Upper lobe of left lung (tissue), 4 donors: ENCODE results near the gene CENPM.

Experiments
- EP300 ChIP-seq, 4 donors: sonication (generic); formaldehyde crosslinking; IDR thresholded peaks; one replicate each; pipeline ENCODE4 v1.5.1; 2017; ENCODE audit warnings: antibody characterized with exemption in 4 of 4, control low read depth in 2 of 4
- POLR2A ChIP-seq, 4 donors: fragments of 450-650 bp; IDR thresholded peaks; one replicate each; pipeline ENCODE4 v1.5.1; 2016 to 2017; ENCODE audit warnings: antibody characterized with exemption in 4 of 4, mild to moderate bottlenecking in 2 of 4
- TF ChIP-seq, protein P1 (sequence below), 6 experiments: fragments of 450-650 bp in 4 of 6; fragments of 200-600 bp in 2 of 6; sonication (generic) in 2 of 6; IDR thresholded peaks; one replicate each; pipeline ENCODE4 v1.5.1; 2016 to 2019; ENCODE audit warnings: antibody characterized with exemption in 6 of 6

DNA sequence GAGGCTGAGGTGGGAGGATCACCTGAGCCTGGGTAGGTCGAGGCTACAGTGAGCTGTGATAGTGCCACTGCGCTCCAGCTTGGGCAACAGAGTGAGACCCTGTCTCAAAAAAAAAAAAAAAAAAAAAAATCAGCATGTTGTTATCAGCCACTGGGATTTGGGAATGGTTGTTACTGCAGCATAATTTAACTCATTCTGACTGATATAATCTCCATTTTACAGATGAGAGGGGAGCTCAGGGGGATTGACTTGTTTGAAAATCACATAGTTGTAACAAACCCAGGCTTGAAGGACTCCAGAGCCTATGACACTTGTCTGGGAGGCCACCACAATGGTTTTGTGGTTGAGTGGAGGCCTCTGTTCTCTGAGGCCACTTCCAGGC is 19.3 kb upstream of the CENPM start:
- TF ChIP-seq, protein P1, sequence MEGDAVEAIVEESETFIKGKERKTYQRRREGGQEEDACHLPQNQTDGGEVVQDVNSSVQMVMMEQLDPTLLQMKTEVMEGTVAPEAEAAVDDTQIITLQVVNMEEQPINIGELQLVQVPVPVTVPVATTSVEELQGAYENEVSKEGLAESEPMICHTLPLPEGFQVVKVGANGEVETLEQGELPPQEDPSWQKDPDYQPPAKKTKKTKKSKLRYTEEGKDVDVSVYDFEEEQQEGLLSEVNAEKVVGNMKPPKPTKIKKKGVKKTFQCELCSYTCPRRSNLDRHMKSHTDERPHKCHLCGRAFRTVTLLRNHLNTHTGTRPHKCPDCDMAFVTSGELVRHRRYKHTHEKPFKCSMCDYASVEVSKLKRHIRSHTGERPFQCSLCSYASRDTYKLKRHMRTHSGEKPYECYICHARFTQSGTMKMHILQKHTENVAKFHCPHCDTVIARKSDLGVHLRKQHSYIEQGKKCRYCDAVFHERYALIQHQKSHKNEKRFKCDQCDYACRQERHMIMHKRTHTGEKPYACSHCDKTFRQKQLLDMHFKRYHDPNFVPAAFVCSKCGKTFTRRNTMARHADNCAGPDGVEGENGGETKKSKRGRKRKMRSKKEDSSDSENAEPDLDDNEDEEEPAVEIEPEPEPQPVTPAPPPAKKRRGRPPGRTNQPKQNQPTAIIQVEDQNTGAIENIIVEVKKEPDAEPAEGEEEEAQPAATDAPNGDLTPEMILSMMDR (IDR thresholded peaks at IDR 0.05) = no peak
- TF ChIP-seq POLR2A (IDR thresholded peaks at IDR 0.05) (no peak), EP300 (IDR thresholded peaks at IDR 0.05) (no peak)
